ENCODE results near the gene ZIM2. TPM values are rescaled to one million over a fixed set of nuclear protein-coding genes. Genes with fewer than 3 reads are reported as not detected.

ZIM2 gene
- total and polyA plus RNA-seq, 2 of the 4 experiments (the other 2 are of a cell fraction) = not detected

DNA sequence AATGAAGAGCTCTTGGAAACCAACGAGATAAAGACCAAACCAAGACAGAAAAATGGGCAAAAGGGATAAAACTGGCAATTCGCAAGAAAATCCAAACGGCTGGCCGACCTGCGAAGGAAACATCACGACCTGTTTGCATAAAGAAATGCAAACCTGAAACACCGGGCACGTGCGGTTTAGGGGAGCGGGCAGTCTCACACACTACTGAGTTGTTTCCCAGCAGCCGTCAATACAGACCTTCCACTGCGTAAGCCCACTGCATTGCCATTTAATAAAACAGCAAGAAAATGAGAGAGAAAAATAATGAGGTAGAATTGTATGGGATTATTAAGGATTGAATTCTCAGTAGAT is 642 bp upstream of the ZIM2 start:
- dilution Hi-C loops (cut with HindIII; ENCODE audit: low sequenced_read_pairs, unreplicated experiment) = no loop called here
- Histone ChIP-seq H2AK5ac (ENCODE audit: low read depth, low read length) (no peak overlapping the region), H2AFZ (replicated peaks; ENCODE audit: low read length, poor library complexity) (no peak overlapping the region), H3K9me3 (ENCODE audit: control insufficient read depth, insufficient read depth, low read length) (peaks cover 34% of the 10 kb centered on the region), H4K8ac (ENCODE audit: low read depth in 2 of 2, low read length in 2 of 2) (no peak overlapping the region), H3K4me1 (ENCODE audit: control insufficient read depth, insufficient read depth, low read length) (no peaks in the 10 kb centered on the region), H4K20me1 (ENCODE audit: insufficient read depth, low read length) (no peaks in the 10 kb centered on the region), H2BK5ac (ENCODE audit: low read depth, low read length, poor library complexity, severe bottlenecking) (no peak overlapping the region), H2BK15ac (ENCODE audit: low read depth, low read length) (no peak overlapping the region), H3K9me1 (ENCODE audit: insufficient read depth, low read length) (no peaks in the 10 kb centered on the region), H4K5ac (ENCODE audit: low read depth, low read length) (no peak overlapping the region), H3K9ac (ENCODE audit: low read depth, low read length) (no peak overlapping the region), H4K91ac (ENCODE audit: insufficient read depth, low read depth, low read length) (no peak overlapping the region), H3K27ac (ENCODE audit: insufficient read depth, low read length) (no peak overlapping the region), H3K14ac (replicated peaks; ENCODE audit: low read depth, low read length) (no peak overlapping the region), H3K18ac (ENCODE audit: low read depth, low read length) (no peak overlapping the region), H2BK120ac (ENCODE audit: low read depth, low read length) (no peak overlapping the region), H3K23ac (ENCODE audit: low read depth, low read length) (no peak overlapping the region), H3K4me3 (ENCODE audit: insufficient read depth, low read depth, low read length) (no peak overlapping the region), H2AK9ac (replicated peaks; ENCODE audit: low read depth, low read length, poor library complexity) (no peak overlapping the region), H3K27me3 (ENCODE audit: control insufficient read depth, insufficient read depth, low read length) (no peaks in the 10 kb centered on the region), H3K36me3 (ENCODE audit: control insufficient read depth, insufficient read depth, low read length) (no peaks in the 10 kb centered on the region), H3K79me1 (ENCODE audit: low read depth in 1 of 2, low read length in 2 of 2) (no peaks in the 10 kb centered on the region), H3K4ac (ENCODE audit: low read depth, low read length) (no peak overlapping the region), H3K4me2 (ENCODE audit: low read depth, low read length) (no peak overlapping the region), H3K56ac (ENCODE audit: extremely low read depth, insufficient read depth, low read length) (no peak overlapping the region), H2BK20ac (ENCODE audit: low read depth, low read length) (no peak overlapping the region)
- TF ChIP-seq BHLHE40 (IDR thresholded peaks at IDR 0.05; ENCODE audit: low read depth, low read length) (no peak), MAFK (IDR thresholded peaks at IDR 0.05; ENCODE audit: low read depth, low read length) (no peak)
- TF ChIP-seq, protein P1, sequence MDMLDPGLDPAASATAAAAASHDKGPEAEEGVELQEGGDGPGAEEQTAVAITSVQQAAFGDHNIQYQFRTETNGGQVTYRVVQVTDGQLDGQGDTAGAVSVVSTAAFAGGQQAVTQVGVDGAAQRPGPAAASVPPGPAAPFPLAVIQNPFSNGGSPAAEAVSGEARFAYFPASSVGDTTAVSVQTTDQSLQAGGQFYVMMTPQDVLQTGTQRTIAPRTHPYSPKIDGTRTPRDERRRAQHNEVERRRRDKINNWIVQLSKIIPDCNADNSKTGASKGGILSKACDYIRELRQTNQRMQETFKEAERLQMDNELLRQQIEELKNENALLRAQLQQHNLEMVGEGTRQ (IDR thresholded peaks at IDR 0.05; ENCODE audit: low read depth, low read length) = no peak
- BruUV-seq (replicated peaks) = no TSS peak
- CTCF ChIA-PET = no interaction called here
- intact Hi-C loops (cut with micrococcal nuclease) = no loop called here
- WGBS, 2 experiments (ENCODE audit: extremely low coverage in 2 of 2, insufficient read length in 1 of 2) = 23% methylated on average over 5 of the region's 12 CpGs; no CpG with 5 or more reads in 1 of the 2 experiments
- ATAC-seq (ENCODE audit: low read depth) (no peak), DNase-seq (no peak)
- in situ Hi-C loops (cut with MboI; ENCODE audit: low sequenced_read_pairs) = no loop called here
- POLR2A ChIA-PET (ENCODE audit: unreplicated experiment) = no interaction called here

All from IMR-90 (cell line).